Measurements from ENCODE around the gene RBM23. TPM values are rescaled to one million over a fixed set of nuclear protein-coding genes. Genes with fewer than 3 reads are reported as not detected.
"Not testable (repeated sequence)": the region's sequence is repeated elsewhere in the genome, so short reads cannot be mapped to it uniquely, and the experiment has no call there.

Gene RBM23
- total RNA-seq, 2 experiments from 2014 or later: 77.1 to 81.2 TPM

GRCh38 chr14:22860377-22860776, 58.6 kb downstream of the RBM23 start:
- POLR2A ChIA-PET: interaction anchor here (0.6 to 0.9 kb wide), 2 partner anchors 11 to 40 kb away, joined by 3 to 4 read pairs; partner anchors contain the start of gene LRP10
- peaks cover 41% of the 10 kb centered on the region for H3K27me3 Mint-ChIP-seq (ENCODE audit: low read depth)
- ATAC-seq; H3K9me3 Mint-ChIP-seq (ENCODE audit: insufficient read depth); H3K27ac Mint-ChIP-seq; H3K4me3 Mint-ChIP-seq; H3K36me3 Mint-ChIP-seq (ENCODE audit: low read depth); DNase-seq: not testable (repeated sequence)
- peaks cover 12% of the 10 kb centered on the region for H3K4me1 Mint-ChIP-seq (ENCODE audit: low read depth)
- CTCF ChIA-PET: interaction anchor here (0.7 to 25.2 kb wide), 5 partner anchors 11 to 304 kb away, joined by 3 to 590 read pairs (median 5); partner anchors contain the start of genes LRP10, MMP14 and MRPL52

- ATAC-seq (no peak), DNase-seq (no peak)
- Mint-ChIP-seq H3K27me3 (ENCODE audit: low read depth) (peaks cover 24% of the 10 kb centered on the region), H3K36me3 (ENCODE audit: low read depth) (peaks cover 2% of the 10 kb centered on the region), H3K4me3 (no peak overlapping the region), H3K4me1 (ENCODE audit: low read depth) (peaks cover 39% of the 10 kb centered on the region), H3K27ac (no peak overlapping the region), H3K9me3 (ENCODE audit: insufficient read depth) (peaks cover 4% of the 10 kb centered on the region)
- POLR2A ChIA-PET: no interaction called here
- CTCF ChIA-PET: interaction anchor here (1.9 to 25.2 kb wide), 4 partner anchors 15 to 285 kb away, joined by 16 to 590 read pairs (median 106); partner anchors contain the start of genes LRP10, MMP14 and MRPL52
Observed at GRCh38 chr14:22856428-22856827, 62.5 kb downstream of the RBM23 start.

- ChIA-PET POLR2A (interaction anchor here (0.6 kb wide), 1 partner anchor 36 kb away, joined by 3 read pairs; no protein-coding TSS in a partner anchor), CTCF (interaction anchor here (0.6 to 25.2 kb wide), 20 partner anchors 9 to 980 kb away, joined by 3 to 590 read pairs (median 12); partner anchors contain the start of genes DAD1, LRP10, MMP14 and MRPL52)
- Mint-ChIP-seq H3K4me1 (ENCODE audit: low read depth) (peaks cover 48% of the 10 kb centered on the region), H3K27ac (no peak overlapping the region), H3K36me3 (ENCODE audit: low read depth) (peaks cover 2% of the 10 kb centered on the region), H3K9me3 (ENCODE audit: insufficient read depth) (peaks cover 4% of the 10 kb centered on the region), H3K4me3 (no peak overlapping the region), H3K27me3 (ENCODE audit: low read depth) (peaks cover 17% of the 10 kb centered on the region)
- ATAC-seq (no peak), DNase-seq (peak; percentile 27)
Observed at GRCh38 chr14:22854963-22855724, 63.8 kb downstream of the RBM23 start.

- POLR2A ChIA-PET: interaction anchor here (0.6 to 2.0 kb wide), 3 partner anchors 31 to 346 kb away, joined by 4 to 8 read pairs (median 7); no protein-coding TSS in a partner anchor
- DNase-seq; H3K4me3 Mint-ChIP-seq; H3K27ac Mint-ChIP-seq; H3K36me3 Mint-ChIP-seq (ENCODE audit: low read depth); ATAC-seq; H3K9me3 Mint-ChIP-seq (ENCODE audit: insufficient read depth): not testable (repeated sequence)
- peaks cover 15% of the 10 kb centered on the region for H3K27me3 Mint-ChIP-seq (ENCODE audit: low read depth)
- CTCF ChIA-PET: interaction anchor here (0.6 to 25.2 kb wide), 26 partner anchors 9 to 981 kb away, joined by 3 to 590 read pairs (median 8); partner anchors contain the start of genes DAD1, LRP10, MMP14 and MRPL52
- H3K4me1 Mint-ChIP-seq (ENCODE audit: low read depth): peaks cover 48% of the 10 kb centered on the region
Observed at GRCh38 chr14:22854296-22854695, 64.7 kb downstream of the RBM23 start.

- H3K27me3 Mint-ChIP-seq (ENCODE audit: low read depth): peaks cover 18% of the 10 kb centered on the region
- ATAC-seq: peak; percentile 87
- CTCF ChIA-PET: interaction anchor here (0.7 to 25.2 kb wide), 38 partner anchors 8 to 979 kb away, joined by 3 to 590 read pairs (median 5); partner anchors contain the start of genes DAD1, LRP10, MMP14 and MRPL52
- DNase-seq: peak; percentile 91
- H3K9me3 Mint-ChIP-seq (ENCODE audit: insufficient read depth): peaks cover 4% of the 10 kb centered on the region
- H3K4me1 Mint-ChIP-seq (ENCODE audit: low read depth): peaks cover 44% of the 10 kb centered on the region
- H3K27ac Mint-ChIP-seq: peak overlapping the region; percentile 61
- POLR2A ChIA-PET: interaction anchor here (1.4 to 2.0 kb wide), 3 partner anchors 23 to 283 kb away, joined by 6 to 8 read pairs (median 7); partner anchors contain the start of gene MRPL52
- H3K36me3 Mint-ChIP-seq (ENCODE audit: low read depth): no peaks in the 10 kb centered on the region
- H3K4me3 Mint-ChIP-seq: peak overlapping the region; percentile 72
Observed at GRCh38 chr14:22852940-22853767, 65.8 kb downstream of the RBM23 start.

- peaks cover 4% of the 10 kb centered on the region for H3K9me3 Mint-ChIP-seq (ENCODE audit: insufficient read depth)
- H3K4me3 Mint-ChIP-seq: no peak overlapping the region
- ChIA-PET POLR2A (interaction anchor here (1.4 to 2.0 kb wide), 3 partner anchors 22 to 282 kb away, joined by 6 to 8 read pairs (median 7); partner anchors contain the start of gene MRPL52), CTCF (interaction anchor here (0.7 to 25.2 kb wide), 31 partner anchors 7 to 295 kb away, joined by 3 to 590 read pairs (median 5); partner anchors contain the start of genes DAD1, LRP10, MMP14 and MRPL52)
- no peak overlapping the region for H3K27ac Mint-ChIP-seq
- no peaks in the 10 kb centered on the region for H3K36me3 Mint-ChIP-seq (ENCODE audit: low read depth)
- peaks cover 45% of the 10 kb centered on the region for H3K4me1 Mint-ChIP-seq (ENCODE audit: low read depth)
- H3K27me3 Mint-ChIP-seq (ENCODE audit: low read depth): peaks cover 22% of the 10 kb centered on the region
- ATAC-seq (no peak), DNase-seq (no peak)
Observed at GRCh38 chr14:22852599-22852939, 66.4 kb downstream of the RBM23 start.

- POLR2A ChIA-PET: interaction anchor here (1.4 to 2.0 kb wide), 4 partner anchors 22 to 282 kb away, joined by 3 to 8 read pairs (median 6); partner anchors contain the start of genes DAD1 and MRPL52
- not testable (repeated sequence) for H3K36me3 Mint-ChIP-seq (ENCODE audit: low read depth); H3K9me3 Mint-ChIP-seq (ENCODE audit: insufficient read depth); H3K4me3 Mint-ChIP-seq; ATAC-seq; DNase-seq; H3K27ac Mint-ChIP-seq
- Mint-ChIP-seq H3K27me3 (ENCODE audit: low read depth) (peaks cover 20% of the 10 kb centered on the region), H3K4me1 (ENCODE audit: low read depth) (peaks cover 45% of the 10 kb centered on the region)
- CTCF ChIA-PET: interaction anchor here (0.7 to 25.2 kb wide), 27 partner anchors 7 to 855 kb away, joined by 3 to 590 read pairs (median 6); partner anchors contain the start of genes DAD1, LRP10, MMP14 and MRPL52
Observed at GRCh38 chr14:22852178-22852577, 66.8 kb downstream of the RBM23 start.

- H3K27ac Mint-ChIP-seq: peak overlapping the region; percentile 30
- H3K27me3 Mint-ChIP-seq (ENCODE audit: low read depth): peaks cover 22% of the 10 kb centered on the region
- POLR2A ChIA-PET: interaction anchor here (1.3 to 1.7 kb wide), 4 partner anchors 16 to 262 kb away, joined by 3 to 10 read pairs (median 3); partner anchors contain the start of gene DAD1
Observed at GRCh38 chr14:22850944-22851764, 67.8 kb downstream of the RBM23 start.

GRCh38 chr14:22849212-22849819, 69.6 kb downstream of the RBM23 start:
- Mint-ChIP-seq H3K27me3 (ENCODE audit: low read depth) (peaks cover 22% of the 10 kb centered on the region), H3K4me1 (ENCODE audit: low read depth) (peaks cover 34% of the 10 kb centered on the region), H3K27ac (no peak overlapping the region), H3K9me3 (ENCODE audit: insufficient read depth) (no peaks in the 10 kb centered on the region), H3K4me3 (no peak overlapping the region), H3K36me3 (ENCODE audit: low read depth) (no peaks in the 10 kb centered on the region)
- ChIA-PET POLR2A (interaction anchor here (1.2 to 1.5 kb wide), 2 partner anchors 12 to 19 kb away, joined by 4 to 5 read pairs; no protein-coding TSS in a partner anchor), CTCF (interaction anchor here (1.0 to 25.2 kb wide), 4 partner anchors 20 to 279 kb away, joined by 3 to 590 read pairs (median 6); partner anchors contain the start of genes LRP10, MMP14 and MRPL52)
- no peak for DNase-seq
- no peak for ATAC-seq

More at GRCh38 chr14:22850944-22851764, 67.8 kb downstream of the RBM23 start:
- Mint-ChIP-seq H3K4me1 (ENCODE audit: low read depth) (peaks cover 44% of the 10 kb centered on the region), H3K4me3 (no peak overlapping the region), H3K36me3 (ENCODE audit: low read depth) (no peaks in the 10 kb centered on the region), H3K9me3 (ENCODE audit: insufficient read depth) (no peaks in the 10 kb centered on the region)
- DNase-seq: peak; percentile 63
- CTCF ChIA-PET: interaction anchor here (0.7 to 25.2 kb wide), 17 partner anchors 13 to 854 kb away, joined by 3 to 590 read pairs (median 4); partner anchors contain the start of genes LRP10, MMP14, MRPL52 and REM2
- ATAC-seq: no peak

All from activated CD8-positive, alpha-beta T cell treated with anti-CD3 and anti-CD28 coated beads, Interleukin-2, amount 10 ng/mL, durations not matched to agents 7 days and 5 days (primary cell).